Measurements from ENCODE around the gene RXFP2. TPM values are rescaled to one million over a fixed set of nuclear protein-coding genes. Genes with fewer than 3 reads are reported as not detected.

Gene RXFP2
- total and polyA plus RNA-seq, 2 of the 8 experiments (the other 6 are each of a cell fraction or from before 2014, with no cell fraction given): not detected

DNA sequence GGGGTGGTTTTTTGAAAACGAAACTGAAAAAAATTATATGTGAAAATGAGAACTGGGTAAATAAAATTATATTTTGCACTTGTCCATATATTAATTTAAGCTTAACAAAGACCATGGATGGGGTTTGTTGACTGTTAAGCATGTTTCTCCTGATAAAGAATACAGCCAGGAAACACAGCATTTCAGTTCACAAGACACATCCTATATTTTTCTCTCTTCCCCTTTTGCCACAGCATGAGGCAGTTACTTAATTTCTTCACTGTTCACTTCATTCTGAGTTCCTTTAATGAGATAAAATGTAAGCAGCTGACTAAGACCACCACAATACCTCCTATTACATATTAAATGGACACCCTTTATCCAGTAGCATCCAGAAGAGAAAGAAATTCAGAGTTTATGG, 64.0 kb downstream of the RXFP2 start:
- Histone ChIP-seq H3K56ac (replicated peaks; ENCODE audit: insufficient read length, low read depth, low read length) (no peak overlapping the region), H3K36me3 (ENCODE audit: control insufficient read depth in 2 of 4, insufficient read depth in 4 of 4, low read length in 3 of 4) (no peaks in the 10 kb centered on the region), H2BK120ac (replicated peaks; ENCODE audit: low read depth, low read length) (no peak overlapping the region), H3K14ac (ENCODE audit: insufficient read length) (no peak overlapping the region), H4K91ac (replicated peaks; ENCODE audit: insufficient read length, low read length) (no peak overlapping the region), H3K23ac (ENCODE audit: insufficient read length) (no peak overlapping the region), H4K20me1 (replicated peaks in 1 of 2; ENCODE audit: control insufficient read depth in 1 of 2, insufficient read depth in 2 of 2, low read length in 2 of 2) (no peaks in the 10 kb centered on the region), H4K8ac (ENCODE audit: extremely low read depth, insufficient read depth, low read length) (no peak overlapping the region), H3K4ac (replicated peaks; ENCODE audit: insufficient read length, low read depth, low read length) (no peak overlapping the region), H2AK5ac (ENCODE audit: low read depth, low read length) (no peak overlapping the region), H2AFZ (ENCODE audit: low read length) (no peak overlapping the region), H3K27me3 (replicated peaks in 1 of 4; ENCODE audit: control insufficient read depth in 3 of 4, extremely low read depth in 1 of 4, insufficient read depth in 3 of 4, low read length in 3 of 4) (no peaks in the 10 kb centered on the region; a peak in 1 of 7 replicates), H3K79me1 (ENCODE audit: low read depth, low read length) (no peaks in the 10 kb centered on the region), H3K4me2 (ENCODE audit: insufficient read depth in 1 of 2, low read depth in 2 of 2, low read length in 2 of 2) (no peak overlapping the region), H2BK12ac (ENCODE audit: low read depth, low read length) (no peak overlapping the region), H2BK5ac (ENCODE audit: low read depth, low read length) (no peak overlapping the region), H3K23me2 (ENCODE audit: low read depth, low read length) (no peaks in the 10 kb centered on the region), H3K4me3 (ENCODE audit: extremely low read depth in 1 of 4, insufficient read depth in 2 of 4, low read depth in 3 of 4, low read length in 4 of 4) (no peak overlapping the region), H4K5ac (ENCODE audit: insufficient read length, low read depth, low read length) (no peak overlapping the region), H2BK15ac (ENCODE audit: low read length) (no peak overlapping the region), H3K18ac (ENCODE audit: extremely low read depth, low read length) (no peak overlapping the region), H3K9ac (replicated peaks in 1 of 4; ENCODE audit: extremely low read depth in 1 of 4, low read depth in 3 of 4, low read length in 3 of 4) (no peak overlapping the region), H3K27ac (ENCODE audit: low read depth, low read length) (no peak overlapping the region), H3K4me1 (replicated peaks in 1 of 4; ENCODE audit: control insufficient read depth in 3 of 4, insufficient read depth in 4 of 4, low read length in 3 of 4) (no peaks in the 10 kb centered on the region), H3K79me2 (ENCODE audit: control insufficient read depth in 1 of 2, insufficient read depth in 2 of 2, low read length in 2 of 2) (no peaks in the 10 kb centered on the region), H3K9me3 (ENCODE audit: insufficient read depth in 2 of 2, low read depth in 1 of 2, low read length in 1 of 2) (no peaks in the 10 kb centered on the region), H2BK20ac (ENCODE audit: low read length) (no peak overlapping the region)
- DNase-seq (ENCODE audit: low read depth in 1 of 2, low spot score in 2 of 2): no peak
- no peak for TF ChIP-seq BCL11A (IDR thresholded peaks at IDR 0.05; ENCODE audit: low read depth in 2 of 2, low read length in 2 of 2)
- no peak for TF ChIP-seq KDM1A (IDR thresholded peaks at IDR 0.05; ENCODE audit: borderline replicate concordance, low read length)
- no peak for TF ChIP-seq SAP30 (IDR thresholded peaks at IDR 0.05; ENCODE audit: insufficient read depth, insufficient replicate concordance, low read length)
- no peak for TF ChIP-seq KDM4A (IDR thresholded peaks at IDR 0.05; ENCODE audit: low read depth, low read length, severe bottlenecking)
- TF ChIP-seq SP4 (IDR thresholded peaks at IDR 0.05; ENCODE audit: low read length): no peak
- TF ChIP-seq TCF12 (IDR thresholded peaks at IDR 0.05; ENCODE audit: low read depth, low read length): no peak
- TF ChIP-seq HDAC6 (IDR thresholded peaks at IDR 0.05; ENCODE audit: low read depth, low read length): no peak
- ChIA-PET POLR2A (ENCODE audit: partially characterized antibody) (no interaction called here), CTCF (ENCODE audit: partially characterized antibody) (no interaction called here)
- 89% methylated on average over 1 of the region's 1 CpG; no CpG with 5 or more reads in 1 of the 2 experiments for WGBS, 2 experiments (ENCODE audit: extremely low coverage in 1 of 2, insufficient coverage in 1 of 2, insufficient read length in 1 of 2, insufficient replicate concordance in 2 of 2, low coverage in 1 of 2, low lambda C conversion rate in 2 of 2, missing lambda C conversion rate in 1 of 2)
- no peak for FAIRE-seq
